Tibial nerve (tissue), 3 donors: ENCODE results near the gene RBBP8.

Experiments used
- POLR2A ChIP-seq, 2 donors: fragments of 450-650 bp; IDR thresholded peaks; one replicate each; pipeline ENCODE4 v1.6.1; 2017; ENCODE audit warnings: antibody characterized with exemption in 2 of 2, mild to moderate bottlenecking in 2 of 2, moderate library complexity in 2 of 2
- TF ChIP-seq, protein P1 (sequence below), 5 experiments: fragments of 200-600 bp in 3 of 5; fragments of 450-650 bp in 2 of 5; sonication (generic) in 3 of 5; IDR thresholded peaks; one replicate each; pipeline ENCODE4 v1.5.1; 2016 to 2019; ENCODE audit warnings: antibody characterized with exemption in 5 of 5, mild to moderate bottlenecking in 3 of 5, moderate library complexity in 2 of 5

GRCh38 chr18:23049698-23050373, 116.7 kb downstream of the RBBP8 start:
- TF ChIP-seq, protein P1, sequence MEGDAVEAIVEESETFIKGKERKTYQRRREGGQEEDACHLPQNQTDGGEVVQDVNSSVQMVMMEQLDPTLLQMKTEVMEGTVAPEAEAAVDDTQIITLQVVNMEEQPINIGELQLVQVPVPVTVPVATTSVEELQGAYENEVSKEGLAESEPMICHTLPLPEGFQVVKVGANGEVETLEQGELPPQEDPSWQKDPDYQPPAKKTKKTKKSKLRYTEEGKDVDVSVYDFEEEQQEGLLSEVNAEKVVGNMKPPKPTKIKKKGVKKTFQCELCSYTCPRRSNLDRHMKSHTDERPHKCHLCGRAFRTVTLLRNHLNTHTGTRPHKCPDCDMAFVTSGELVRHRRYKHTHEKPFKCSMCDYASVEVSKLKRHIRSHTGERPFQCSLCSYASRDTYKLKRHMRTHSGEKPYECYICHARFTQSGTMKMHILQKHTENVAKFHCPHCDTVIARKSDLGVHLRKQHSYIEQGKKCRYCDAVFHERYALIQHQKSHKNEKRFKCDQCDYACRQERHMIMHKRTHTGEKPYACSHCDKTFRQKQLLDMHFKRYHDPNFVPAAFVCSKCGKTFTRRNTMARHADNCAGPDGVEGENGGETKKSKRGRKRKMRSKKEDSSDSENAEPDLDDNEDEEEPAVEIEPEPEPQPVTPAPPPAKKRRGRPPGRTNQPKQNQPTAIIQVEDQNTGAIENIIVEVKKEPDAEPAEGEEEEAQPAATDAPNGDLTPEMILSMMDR (IDR thresholded peaks at IDR 0.05): no peak
- TF ChIP-seq POLR2A (IDR thresholded peaks at IDR 0.05): no peak
